HG02571 (cell line): ENCODE measurements around the gene LRP11.
"Not testable (repeated sequence)": the region's sequence is repeated elsewhere in the genome, so short reads cannot be mapped to it uniquely, and the experiment has no call there.

Source experiments
- ATAC-seq: cut with Tn5 transposase; IDR thresholded peaks from one replicate; pipeline ENCODE4 v1.9.1; 2021; ENCODE audit warnings: mild to moderate bottlenecking, moderate library complexity; ENCODE audit not compliant: unreplicated experiment

The LRP11 gene

DNA sequence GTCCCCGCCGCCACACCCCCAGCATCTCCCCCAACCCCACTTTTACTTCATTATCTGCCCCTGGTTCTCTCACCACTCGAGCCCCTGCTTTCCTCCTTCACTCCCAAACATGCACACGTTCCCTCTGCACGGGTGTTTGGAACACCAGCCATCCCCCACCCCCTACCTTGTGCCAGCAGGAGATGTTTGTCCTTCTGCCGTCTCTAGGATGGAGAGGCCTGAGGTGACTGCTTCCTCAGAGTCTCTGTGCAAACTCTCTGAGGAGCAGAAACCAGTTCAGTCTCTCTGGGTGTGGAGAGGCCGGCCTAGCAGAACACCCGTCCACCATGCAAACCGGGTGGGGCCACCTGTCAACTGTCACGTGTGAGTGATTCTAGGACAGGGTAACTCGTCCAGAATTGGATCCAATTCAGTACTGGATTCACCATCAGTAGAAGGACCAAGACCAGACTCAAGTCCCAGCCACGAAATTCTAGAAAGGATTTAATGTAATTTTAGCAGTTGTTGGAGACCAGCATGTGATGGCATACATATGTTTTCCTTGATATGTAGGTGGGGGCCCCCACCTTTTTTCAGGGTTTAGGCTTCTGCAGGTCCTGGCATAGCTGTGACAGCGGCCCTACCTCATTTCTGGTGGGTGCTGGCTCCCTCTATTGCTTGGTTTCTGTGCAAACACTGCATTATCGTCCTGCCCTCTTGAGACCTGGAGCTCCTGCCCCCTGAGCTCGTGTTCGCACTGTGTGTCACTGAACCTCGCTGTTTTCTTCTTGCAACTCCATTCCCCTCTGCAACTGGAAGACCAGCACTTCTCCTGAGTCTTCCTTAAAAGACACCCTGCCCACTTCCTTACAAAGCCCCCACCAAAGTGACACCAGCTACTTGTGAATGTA is 33.9 kb upstream of the LRP11 start, which contains the start of gene RAET1E:
Gene RAET1E, minus strand, starts transcription at position 259 of the 890 bp plus-strand sequence. CDS start 7,212 bp downstream, outside the sequence.
- no peak for ATAC-seq

DNA sequence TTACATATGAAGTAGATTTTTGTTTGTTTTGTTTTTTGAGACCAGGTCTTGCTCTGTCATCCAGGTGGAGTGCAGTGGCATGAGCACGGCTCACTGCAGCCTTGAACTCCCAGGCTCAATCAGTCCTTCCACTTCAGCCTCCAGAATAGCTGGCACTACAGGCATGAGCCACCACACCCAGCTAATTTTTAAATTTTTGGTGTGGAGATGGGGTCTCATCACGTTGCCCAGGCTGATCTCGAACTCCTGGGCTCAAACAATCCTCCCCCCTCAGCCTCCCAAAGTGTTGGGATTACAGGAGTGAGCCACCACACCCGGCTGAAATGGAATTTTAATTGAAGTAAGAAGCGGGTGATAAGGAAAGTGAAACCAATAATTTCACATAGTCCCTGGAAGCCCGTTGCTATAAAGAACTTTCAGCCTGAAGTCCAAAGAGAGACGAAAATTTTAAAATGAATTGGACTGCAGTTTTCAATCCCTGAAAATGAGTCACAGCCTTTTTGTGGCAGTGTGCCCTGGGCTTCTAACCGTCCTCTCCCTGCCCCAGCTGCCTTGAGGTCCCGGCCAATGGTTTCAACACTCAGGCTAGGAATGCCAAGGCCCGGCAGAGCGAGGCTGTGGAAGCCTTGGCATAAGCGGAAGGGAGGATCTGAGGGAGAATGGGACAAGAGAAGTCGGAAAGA is 33.0 kb upstream of the LRP11 start:
- no peak for ATAC-seq

DNA sequence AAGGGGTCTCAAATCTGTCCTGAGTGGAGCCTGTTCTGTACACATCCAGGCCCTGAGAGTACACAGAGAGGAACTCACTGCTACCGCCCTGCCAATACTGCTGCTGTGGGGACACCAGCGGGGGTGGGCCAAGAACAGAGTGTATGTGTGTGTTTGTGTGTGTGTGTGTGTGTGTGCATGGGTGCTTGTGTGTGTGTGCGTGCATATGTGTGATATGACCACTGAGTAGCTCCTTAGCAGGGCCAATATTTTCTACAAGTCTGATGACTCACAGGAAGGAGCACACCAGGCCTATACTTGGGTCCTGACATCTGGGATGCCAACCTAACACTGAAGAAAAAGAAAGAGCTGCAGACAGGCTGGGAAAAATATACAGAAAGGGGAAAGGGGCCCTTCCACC is 32.3 kb upstream of the LRP11 start:
- ATAC-seq = no peak

DNA sequence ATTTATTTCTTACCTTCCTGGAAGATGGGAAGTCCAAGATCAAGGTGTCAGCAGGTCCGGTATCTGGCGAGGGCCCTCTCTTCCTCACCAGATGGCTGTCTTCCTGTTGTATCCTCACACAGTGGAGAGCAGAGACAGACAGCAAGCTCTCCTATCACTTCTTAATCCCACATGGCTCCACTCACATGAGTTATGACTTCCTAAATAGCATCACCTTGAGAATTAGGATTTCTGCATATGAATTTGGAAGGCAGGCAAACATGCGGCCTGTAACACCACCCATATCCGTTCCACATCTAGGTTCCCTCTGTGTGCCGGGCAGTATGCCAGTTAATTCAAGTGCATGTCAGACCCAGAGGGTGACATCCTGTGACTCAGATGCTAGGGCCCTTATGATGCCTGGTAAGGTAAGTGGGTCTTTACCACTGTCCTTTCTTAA is 31.7 kb upstream of the LRP11 start:
- ATAC-seq = no peak

DNA sequence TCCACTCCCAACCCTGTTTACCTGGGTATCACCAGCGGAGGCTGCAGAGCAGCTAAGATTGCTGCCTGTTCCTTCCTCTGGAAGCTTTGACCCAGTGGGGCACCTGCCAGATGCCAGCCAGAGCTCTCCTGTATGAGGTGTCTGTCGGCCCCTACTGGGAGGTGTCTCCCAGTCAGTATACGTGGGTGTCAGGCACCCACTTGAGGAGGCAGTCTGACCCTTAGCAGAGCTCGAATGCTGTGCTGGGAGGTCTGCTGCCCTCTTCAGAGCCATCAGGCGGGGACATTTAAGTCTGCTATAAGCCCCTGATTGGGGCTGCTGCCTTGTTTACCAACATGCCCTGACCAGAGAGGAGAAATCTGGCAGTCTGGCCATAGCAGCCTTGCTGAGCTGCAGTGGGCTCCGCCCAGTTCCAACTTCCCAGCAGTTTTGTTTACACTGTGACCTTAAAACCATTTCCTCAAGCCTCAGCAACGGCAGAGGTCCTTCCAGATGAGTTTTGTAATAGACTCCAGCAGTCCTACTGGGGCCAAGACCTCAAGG is 31.0 kb upstream of the LRP11 start:
- ATAC-seq = no peak

DNA sequence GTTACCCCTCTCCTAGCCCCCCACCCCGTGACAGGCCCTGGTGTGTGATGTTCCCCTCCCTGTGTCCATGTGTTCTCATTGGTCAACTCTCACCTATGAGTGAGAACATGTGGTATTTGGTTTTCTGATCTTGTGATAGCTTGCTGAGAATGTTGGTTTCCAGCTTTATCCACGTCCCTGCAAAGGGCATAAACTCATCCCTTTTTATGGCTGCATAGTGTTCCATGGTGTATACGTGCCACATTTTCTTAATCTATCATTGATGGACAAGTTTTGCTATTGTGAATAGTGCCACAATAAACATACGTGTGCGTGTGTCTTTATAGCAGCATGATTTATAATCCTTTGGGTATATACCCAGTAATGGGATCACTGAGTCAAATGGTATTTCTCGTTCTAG is 27.7 kb upstream of the LRP11 start:
- ATAC-seq = not testable (repeated sequence)

DNA sequence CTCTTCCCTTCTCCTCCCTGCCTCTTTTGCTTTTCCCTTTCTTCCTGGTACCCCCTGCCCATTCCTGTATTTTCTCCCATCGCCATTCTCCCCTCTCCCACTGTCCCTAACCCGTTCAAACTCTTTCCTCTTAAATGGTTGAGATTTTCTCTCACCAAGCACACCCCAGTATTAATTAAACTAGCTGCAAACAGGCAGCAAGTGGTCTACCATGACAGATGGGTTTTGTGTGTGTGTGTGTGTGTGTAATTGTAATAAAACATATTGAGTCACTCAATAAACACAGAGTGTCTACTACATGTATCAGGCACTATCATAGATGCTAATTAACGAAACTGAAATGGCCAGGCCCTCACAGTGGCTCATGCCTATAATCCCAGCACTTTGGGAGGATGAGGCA is 27.1 kb upstream of the LRP11 start:
- no peak for ATAC-seq

DNA sequence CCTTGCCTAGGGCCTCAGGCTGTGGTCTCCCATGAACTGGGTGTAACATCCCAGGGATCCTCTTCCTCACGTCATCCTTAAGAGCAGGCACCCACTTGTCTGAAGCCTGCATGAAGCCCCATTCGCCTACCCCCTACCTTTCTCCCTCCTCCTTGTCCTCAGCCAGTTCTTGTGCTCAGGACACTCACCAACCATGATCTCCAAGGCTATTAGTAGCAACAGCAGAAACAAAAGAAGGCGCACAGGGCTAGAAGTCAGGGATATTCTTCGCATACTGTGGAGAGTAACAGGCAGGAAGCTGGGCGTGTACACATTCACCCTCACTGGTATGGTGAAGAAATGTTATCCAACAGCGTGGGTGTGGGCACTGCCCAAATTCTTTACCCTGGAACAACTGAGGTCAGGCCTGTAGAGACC is 26.5 kb upstream of the LRP11 start:
- ATAC-seq = no peak

DNA sequence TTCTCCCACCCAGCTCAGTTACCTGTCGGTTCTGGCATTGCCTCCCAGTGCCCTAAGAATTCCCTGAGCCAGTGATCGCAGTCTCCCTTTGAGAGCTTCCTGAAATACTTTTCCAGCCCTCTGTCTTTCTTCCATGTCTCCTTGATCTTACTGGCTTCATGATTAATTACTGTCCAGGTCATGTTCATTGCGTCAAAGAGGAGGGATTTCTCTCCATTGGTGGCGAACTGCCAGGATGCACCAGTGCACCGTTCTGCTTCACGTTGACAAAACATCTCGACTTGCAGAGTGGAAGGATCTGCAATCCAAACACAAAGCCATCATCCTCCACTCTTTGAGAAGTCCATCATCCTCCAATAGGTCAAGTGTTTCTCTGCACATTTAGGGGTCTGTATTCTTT is 25.2 kb upstream of the LRP11 start:
- no peak for ATAC-seq

DNA sequence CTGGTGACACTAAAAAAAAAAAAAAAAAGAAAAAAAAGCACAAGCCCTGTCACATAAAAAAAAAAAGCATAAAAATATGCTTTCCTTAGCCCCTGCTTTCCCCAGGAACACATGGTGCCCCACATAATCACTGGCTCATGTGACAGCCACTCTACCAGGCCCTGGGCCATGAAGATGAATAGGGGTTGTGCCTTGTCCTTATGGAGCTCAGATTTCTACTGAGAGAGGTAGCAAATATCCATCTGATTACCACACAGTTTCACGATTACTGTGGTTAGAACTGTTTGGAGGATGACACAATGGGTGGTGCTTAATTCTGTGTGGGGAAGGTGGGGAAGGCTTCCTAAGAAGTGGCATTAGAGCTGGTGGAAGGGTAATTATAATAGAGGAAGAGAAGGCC is 24.5 kb upstream of the LRP11 start:
- ATAC-seq = no peak

DNA sequence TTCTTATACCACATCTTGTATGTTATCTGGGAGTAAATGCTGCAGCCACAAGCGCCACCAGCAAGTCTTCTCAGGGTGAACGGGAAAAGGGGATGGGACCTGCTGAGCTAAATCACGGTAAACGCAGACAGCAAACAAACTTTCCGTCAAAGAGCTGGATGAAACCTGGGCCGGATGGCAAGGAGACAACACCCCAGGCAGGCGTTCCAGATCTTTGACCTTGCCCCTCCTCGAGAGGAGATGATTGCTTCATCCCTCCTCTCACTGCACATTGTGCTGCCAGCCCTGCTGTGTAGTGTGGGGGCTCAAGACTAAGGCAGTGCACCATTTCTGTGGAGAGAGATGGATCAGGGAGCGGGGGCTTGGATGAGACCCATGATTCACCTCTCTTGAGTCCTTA is 23.9 kb upstream of the LRP11 start:
- no peak for ATAC-seq

DNA sequence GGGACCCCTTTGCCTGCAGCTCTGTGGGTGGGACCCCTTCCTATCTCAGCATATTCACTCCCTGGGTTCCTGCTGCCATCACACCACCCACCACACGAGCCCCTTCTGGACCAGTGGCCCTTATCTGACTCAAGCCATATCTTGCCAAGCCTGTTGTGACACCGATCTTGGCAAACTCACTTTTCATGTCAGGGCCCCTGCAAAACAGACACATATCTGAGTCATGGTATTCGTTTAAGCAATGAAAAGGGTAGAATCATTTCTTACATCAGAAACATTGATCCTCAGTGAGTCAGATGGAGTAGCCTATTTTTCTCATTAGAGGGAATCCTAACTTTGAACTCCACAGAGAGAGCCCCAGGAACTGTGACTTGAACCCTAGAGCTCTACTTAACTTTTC is 23.2 kb upstream of the LRP11 start:
- ATAC-seq = no peak

DNA sequence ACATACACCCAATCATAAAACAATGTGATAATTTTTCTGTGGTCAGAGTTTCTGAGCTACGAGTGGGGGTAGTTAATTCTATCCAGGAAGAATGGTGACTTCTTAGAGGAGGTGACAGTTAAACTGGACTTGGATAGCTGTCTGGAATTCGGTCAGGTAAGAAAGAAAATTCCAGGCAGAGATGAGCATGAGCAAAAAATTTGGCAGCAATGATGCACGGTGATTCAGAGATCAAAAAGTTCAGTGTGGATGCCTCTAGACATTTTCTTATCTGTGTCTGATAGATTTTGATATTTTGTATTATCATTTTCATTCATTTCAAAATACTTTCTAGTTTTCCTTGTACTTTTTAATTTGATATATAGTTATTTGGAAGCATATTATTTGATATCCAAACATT is 21.7 kb upstream of the LRP11 start:
- ATAC-seq = no peak

DNA sequence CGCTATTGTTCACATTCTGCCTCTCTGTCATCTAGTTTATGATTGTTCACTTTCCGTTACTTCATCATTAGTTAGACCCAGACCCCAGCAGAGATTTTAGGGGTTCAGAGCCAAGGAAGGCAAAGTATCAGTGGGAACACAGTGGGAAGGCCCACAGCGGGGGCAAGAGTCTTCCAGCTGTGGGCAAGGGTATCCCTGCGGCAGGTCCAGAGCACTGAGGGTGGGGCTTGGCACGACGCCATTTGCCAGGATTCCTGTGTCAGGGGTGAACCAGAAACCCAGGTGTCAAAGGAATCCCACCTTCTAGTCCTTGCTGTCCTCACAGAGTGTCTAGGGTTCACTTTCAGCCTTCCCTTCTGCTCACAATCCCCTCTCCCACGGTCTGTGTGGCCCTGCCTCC is 20.5 kb upstream of the LRP11 start:
- ATAC-seq = no peak

DNA sequence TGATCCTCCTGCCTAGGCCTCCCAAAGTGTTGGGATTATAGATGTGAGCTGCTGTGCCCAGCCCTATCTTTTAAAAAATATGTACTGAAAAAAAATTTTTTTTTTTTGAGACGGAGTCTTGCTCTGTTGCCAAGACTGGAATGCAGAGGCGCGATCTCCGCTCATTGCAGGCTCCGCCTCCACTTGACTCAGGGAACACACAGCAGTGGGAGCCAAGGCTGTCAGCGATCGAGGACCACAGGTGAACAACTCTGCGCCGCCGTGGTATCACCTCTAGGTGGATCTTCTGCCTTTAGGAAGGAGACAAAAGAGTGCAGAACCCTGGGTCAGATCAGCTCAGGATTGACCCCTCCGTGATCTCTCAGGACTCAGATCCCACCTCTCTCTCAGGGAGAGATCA is 20.1 kb upstream of the LRP11 start:
- no peak for ATAC-seq

DNA sequence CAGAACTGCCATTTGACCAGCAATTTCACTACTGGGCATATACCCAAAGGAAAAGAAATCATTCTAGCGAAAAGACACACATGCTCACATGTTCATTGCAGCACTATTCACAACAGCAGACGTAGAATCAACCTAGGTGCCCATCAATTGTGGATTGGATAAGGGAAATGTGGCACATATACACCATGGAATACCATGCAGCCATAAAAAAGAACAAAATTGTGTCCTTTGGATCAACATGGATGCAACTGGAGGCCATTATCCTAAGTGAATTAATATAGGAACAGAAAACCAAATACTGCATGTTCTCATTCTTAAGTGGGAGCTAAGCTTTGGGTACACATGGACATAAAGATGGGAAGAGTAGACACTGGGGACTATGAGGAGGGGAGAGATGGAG is 17.7 kb upstream of the LRP11 start:
- ATAC-seq = no peak

DNA sequence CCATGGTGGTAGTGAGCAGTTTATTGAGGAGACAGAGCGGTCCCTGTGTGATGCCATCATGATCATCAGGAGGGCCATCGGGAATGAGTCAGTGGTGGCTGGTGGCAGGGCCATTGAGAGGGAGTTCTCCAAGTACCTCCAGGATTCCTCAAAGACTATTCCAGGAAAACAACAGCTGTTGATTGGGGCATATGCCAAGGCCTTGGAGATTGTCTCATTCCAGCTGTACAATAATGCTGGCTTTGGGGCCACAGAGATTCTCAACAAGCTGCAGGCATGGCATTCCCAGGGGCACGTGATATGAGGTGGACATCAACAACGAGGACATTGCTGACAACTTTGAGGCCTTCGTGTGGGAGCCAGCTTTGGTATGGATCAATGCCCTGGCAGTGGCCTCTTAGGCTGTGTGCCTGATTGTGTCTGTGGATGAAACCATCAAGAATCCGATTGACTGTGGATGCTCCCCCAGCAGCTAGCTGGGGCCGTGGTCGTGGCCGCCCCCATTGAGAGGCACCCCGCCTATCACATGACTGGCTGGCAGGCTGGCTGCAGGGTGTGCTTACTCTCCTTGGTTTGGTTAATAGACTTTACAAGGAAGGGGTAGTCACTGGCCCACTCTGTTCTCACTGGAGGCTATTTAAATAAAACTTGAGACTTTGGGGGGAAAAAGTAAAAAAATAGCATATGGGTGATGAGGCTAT is 17.1 kb upstream of the LRP11 start:
- no peak for ATAC-seq

DNA sequence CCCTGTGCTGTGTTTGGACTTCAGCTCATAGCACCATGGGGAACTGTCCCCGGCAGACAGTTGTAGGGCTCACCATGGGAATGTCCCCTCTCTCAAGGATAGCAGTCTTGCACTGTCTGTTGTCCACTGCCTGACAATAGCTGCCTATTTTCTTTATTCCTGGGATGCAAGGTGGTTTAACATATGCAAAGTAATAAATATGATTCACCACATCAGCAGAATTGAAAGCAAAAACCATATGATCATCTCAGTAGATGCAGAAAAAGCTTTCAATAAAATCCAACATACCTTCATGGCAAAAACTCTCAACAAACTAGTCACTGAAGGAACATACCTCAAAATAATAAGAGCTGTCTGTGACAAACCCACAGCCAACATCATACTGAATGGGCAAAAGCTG is 13.5 kb upstream of the LRP11 start:
- ATAC-seq = no peak

DNA sequence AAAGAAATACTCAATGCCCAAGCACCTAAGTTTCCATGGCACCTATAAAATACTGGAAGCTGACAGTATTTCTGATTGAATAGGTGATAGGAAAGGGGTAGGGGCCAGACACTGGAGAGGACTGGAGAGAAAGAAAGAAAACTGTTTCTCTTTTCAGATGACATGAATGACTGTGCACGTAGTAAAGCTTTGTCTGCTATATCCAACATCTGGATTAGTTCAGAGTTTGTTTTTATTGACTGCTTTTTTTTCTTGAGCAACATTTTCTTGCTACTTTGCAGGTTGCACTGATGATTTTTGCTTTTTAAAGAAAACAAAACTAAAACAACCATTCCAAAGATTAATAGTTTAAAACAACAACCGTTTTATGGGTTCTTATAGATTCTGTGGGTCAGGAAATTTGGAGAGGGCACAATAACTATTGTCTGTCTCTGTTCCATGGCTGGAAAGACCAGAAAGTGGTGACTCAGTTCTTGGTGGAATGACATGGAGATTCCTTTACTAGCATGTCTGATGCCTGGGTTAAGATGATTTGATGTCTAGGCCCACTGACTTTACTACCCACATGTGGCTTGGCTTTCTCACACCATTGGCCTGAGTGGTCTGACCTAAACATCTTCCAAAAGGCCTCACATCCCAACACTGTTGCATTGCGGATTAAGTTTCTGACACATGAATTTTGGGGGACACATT is 12.2 kb upstream of the LRP11 start:
- ATAC-seq = no peak

DNA sequence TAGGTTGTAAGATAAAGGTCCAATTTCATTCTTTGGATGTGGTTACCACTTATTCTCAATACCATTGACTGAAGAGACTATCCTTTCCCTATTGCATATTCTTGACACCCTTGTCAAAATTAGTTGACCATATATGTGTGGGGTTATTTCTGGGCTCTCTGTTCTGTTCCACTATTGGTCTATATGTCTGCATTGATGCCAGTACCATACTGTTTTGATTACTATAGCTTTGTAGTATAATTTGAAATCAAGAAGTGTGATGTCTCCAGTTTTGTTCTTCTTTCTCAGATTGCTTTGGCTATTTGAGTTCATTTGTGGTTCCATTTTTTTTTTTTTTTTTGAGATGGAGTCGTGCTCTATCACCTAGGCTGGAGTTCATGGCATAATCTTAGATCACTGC is 8.1 kb upstream of the LRP11 start:
- ATAC-seq = no peak

DNA sequence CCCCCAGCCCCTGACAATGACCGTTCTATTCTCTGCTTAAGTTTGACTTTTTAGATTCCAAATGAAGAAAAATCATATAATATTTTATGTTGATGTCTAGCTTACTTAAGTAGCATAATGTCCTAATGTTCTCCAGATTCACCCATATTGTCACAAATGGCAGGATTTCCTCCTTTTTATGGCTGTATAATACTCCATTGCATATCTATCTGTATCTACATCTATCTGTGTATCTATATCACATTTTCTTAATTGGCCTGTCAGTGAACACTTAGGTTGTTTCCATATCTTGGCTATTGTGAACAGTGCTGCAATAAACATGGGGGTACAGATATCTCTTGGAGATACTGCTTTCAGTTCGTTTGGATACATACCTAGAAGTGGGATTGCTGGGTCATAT is 7.0 kb upstream of the LRP11 start:
- ATAC-seq = no peak
